Measurements from ENCODE around the gene UBAC2.

The UBAC2 gene

DNA sequence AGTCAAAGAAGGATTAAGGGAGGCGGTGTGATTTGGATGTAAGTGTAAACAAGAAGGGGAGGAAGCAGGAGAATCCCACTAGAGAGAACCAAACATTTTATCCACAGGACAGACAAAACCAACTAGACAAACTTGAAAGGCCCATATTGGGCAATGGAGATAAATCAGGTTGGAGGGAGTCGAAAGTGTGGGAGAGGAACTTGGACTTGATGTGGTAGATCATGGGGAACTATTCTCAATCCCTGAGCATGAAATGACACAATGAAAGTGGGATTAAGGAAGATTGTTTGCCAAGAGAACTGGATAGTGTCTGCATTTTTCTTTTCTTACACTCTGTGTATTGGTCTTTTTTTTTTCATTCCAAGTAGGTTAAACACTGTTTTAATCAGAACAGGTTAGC, 88.6 kb downstream of the UBAC2 start:
- no peak for DNase-seq (ENCODE audit: extremely low spot score)
- ChIA-PET CTCF (no interaction called here), POLR2A (no interaction called here)
- TF ChIP-seq FOXM1 (IDR thresholded peaks at IDR 0.05; ENCODE audit: borderline replicate concordance) (no peak), FOXA1 (IDR thresholded peaks at IDR 0.05) (no peak), TARDBP (IDR thresholded peaks at IDR 0.05) (no peak), CTBP1 (IDR thresholded peaks at IDR 0.05; ENCODE audit: borderline replicate concordance) (no peak), SP1 (IDR thresholded peaks at IDR 0.05) (no peak), NFRKB (IDR thresholded peaks at IDR 0.05) (no peak), ELF4 (IDR thresholded peaks at IDR 0.05) (no peak), BHLHE40 (IDR thresholded peaks at IDR 0.05; ENCODE audit: borderline replicate concordance) (no peak), ARNT (IDR thresholded peaks at IDR 0.05) (no peak), FOXK2 (IDR thresholded peaks at IDR 0.05) (no peak), L3MBTL2 (conservative IDR thresholded peaks at IDR 0.05) (no peak), SUZ12 (IDR thresholded peaks at IDR 0.05) (no peak), ZNF384 (IDR thresholded peaks at IDR 0.05) (no peak), LEF1 (IDR thresholded peaks at IDR 0.05; ENCODE audit: borderline replicate concordance) (no peak)
- TF ChIP-seq, protein P1, sequence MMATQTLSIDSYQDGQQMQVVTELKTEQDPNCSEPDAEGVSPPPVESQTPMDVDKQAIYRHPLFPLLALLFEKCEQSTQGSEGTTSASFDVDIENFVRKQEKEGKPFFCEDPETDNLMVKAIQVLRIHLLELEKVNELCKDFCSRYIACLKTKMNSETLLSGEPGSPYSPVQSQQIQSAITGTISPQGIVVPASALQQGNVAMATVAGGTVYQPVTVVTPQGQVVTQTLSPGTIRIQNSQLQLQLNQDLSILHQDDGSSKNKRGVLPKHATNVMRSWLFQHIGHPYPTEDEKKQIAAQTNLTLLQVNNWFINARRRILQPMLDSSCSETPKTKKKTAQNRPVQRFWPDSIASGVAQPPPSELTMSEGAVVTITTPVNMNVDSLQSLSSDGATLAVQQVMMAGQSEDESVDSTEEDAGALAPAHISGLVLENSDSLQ (IDR thresholded peaks at IDR 0.05) = no peak

- DNase-seq (ENCODE audit: extremely low spot score) = no peak
- ChIA-PET CTCF (no interaction called here), POLR2A (no interaction called here)
- TF ChIP-seq, protein P1 (IDR thresholded peaks at IDR 0.05) = no peak
- no peak for TF ChIP-seq SUZ12 (IDR thresholded peaks at IDR 0.05)
- no peak for TF ChIP-seq BHLHE40 (IDR thresholded peaks at IDR 0.05; ENCODE audit: borderline replicate concordance)
Measured at GRCh38 chr13:99289674-99290337, 89.2 kb downstream of the UBAC2 start.

DNA sequence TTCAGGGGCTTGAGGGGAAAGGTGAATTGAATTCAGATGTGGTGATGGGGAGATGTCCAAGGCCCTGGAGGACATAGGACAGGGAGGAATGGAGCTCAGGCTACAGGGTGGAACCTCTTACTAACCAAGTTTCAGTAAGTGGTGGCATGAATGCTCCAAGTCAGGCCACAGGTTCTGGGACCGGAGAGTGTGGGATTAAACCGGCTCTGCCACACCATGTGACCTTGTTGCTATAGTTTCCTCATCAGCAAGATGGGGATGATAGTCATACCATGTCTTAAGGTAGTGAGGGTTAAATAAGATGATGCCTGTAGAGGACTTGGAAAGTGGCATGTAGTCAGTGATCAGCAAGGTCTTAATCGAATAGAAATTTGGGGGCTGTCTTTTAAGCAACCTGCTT, 90.2 kb downstream of the UBAC2 start:
- ChIA-PET POLR2A (no interaction called here), CTCF (no interaction called here)
- TF ChIP-seq L3MBTL2 (conservative IDR thresholded peaks at IDR 0.05) (no peak), FOXK2 (IDR thresholded peaks at IDR 0.05) (no peak), HDGF (IDR thresholded peaks at IDR 0.05; ENCODE audit: borderline replicate concordance) (no peak), ARNT (IDR thresholded peaks at IDR 0.05) (no peak), FOXA1 (IDR thresholded peaks at IDR 0.05) (no peak), BHLHE40 (IDR thresholded peaks at IDR 0.05; ENCODE audit: borderline replicate concordance) (no peak), FOXM1 (IDR thresholded peaks at IDR 0.05; ENCODE audit: borderline replicate concordance) (no peak), TARDBP (IDR thresholded peaks at IDR 0.05) (no peak), LEF1 (IDR thresholded peaks at IDR 0.05; ENCODE audit: borderline replicate concordance) (no peak), NFRKB (IDR thresholded peaks at IDR 0.05) (no peak), ELF4 (IDR thresholded peaks at IDR 0.05) (no peak), SP1 (IDR thresholded peaks at IDR 0.05) (no peak), CTBP1 (IDR thresholded peaks at IDR 0.05; ENCODE audit: borderline replicate concordance) (no peak), ZNF384 (IDR thresholded peaks at IDR 0.05) (no peak), SUZ12 (IDR thresholded peaks at IDR 0.05) (no peak)
- TF ChIP-seq, protein P1 (IDR thresholded peaks at IDR 0.05) = no peak
- DNase-seq (ENCODE audit: extremely low spot score) = no peak

DNA sequence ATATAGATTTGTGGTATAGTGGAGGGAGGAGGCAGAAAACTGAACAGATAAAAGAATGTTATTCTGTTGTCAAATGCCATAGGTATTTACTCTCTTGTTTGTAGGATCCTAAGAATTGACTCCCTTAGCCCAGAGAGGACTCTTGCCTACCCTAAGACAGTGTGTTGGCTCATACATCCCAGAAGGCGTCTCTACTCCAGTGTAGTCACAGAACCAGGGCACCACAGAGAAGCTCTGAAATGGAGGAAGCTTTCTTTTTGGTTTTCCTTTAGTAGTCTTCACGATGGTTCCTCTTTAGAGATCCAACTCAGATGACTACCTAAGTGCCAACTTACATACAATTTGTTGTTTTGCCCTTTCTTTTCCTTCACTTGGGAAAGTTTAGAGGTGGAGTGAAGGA, 92.5 kb downstream of the UBAC2 start:
- CTCF ChIA-PET = no interaction called here
- POLR2A ChIA-PET = no interaction called here
- no peak for DNase-seq (ENCODE audit: extremely low spot score)
- no peak for TF ChIP-seq ZNF384 (IDR thresholded peaks at IDR 0.05)
- no peak for TF ChIP-seq L3MBTL2 (conservative IDR thresholded peaks at IDR 0.05)
- no peak for TF ChIP-seq HDGF (IDR thresholded peaks at IDR 0.05; ENCODE audit: borderline replicate concordance)
- no peak for TF ChIP-seq BHLHE40 (IDR thresholded peaks at IDR 0.05; ENCODE audit: borderline replicate concordance)
- no peak for TF ChIP-seq SP1 (IDR thresholded peaks at IDR 0.05)
- no peak for TF ChIP-seq ARNT (IDR thresholded peaks at IDR 0.05)
- no peak for TF ChIP-seq ELF4 (IDR thresholded peaks at IDR 0.05)
- no peak for TF ChIP-seq FOXA1 (IDR thresholded peaks at IDR 0.05)
- TF ChIP-seq SUZ12 (IDR thresholded peaks at IDR 0.05) = no peak
- no peak for TF ChIP-seq NFRKB (IDR thresholded peaks at IDR 0.05)
- no peak for TF ChIP-seq FOXM1 (IDR thresholded peaks at IDR 0.05; ENCODE audit: borderline replicate concordance)
- TF ChIP-seq LEF1 (IDR thresholded peaks at IDR 0.05; ENCODE audit: borderline replicate concordance) = no peak
- TF ChIP-seq FOXK2 (IDR thresholded peaks at IDR 0.05) = no peak
- no peak for TF ChIP-seq TARDBP (IDR thresholded peaks at IDR 0.05)
- TF ChIP-seq, protein P1 (IDR thresholded peaks at IDR 0.05) = no peak
- no peak for TF ChIP-seq CTBP1 (IDR thresholded peaks at IDR 0.05; ENCODE audit: borderline replicate concordance)

DNA sequence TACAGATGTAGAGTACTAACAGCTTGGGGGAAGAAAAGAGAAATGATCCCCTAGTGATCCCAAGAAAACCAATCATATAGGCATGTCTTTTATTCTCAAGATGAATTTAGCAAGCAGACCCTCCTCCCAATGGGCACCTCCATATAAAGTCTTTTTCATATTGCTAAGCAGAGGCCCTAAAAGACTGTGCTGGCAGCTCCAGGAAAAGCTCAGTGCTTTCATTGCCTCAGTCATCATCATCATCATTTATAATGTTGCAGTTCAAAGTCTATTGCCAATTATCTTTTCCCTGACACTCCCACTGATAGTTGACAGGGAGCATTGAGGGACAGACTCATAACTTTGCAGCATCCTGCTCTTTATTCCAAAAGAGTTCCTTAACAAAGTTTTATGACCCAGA, 93.5 kb downstream of the UBAC2 start:
- ChIA-PET CTCF (no interaction called here), POLR2A (no interaction called here)
- TF ChIP-seq SUZ12 (IDR thresholded peaks at IDR 0.05) (no peak), SP1 (IDR thresholded peaks at IDR 0.05) (no peak), FOXA1 (IDR thresholded peaks at IDR 0.05) (no peak), BHLHE40 (IDR thresholded peaks at IDR 0.05; ENCODE audit: borderline replicate concordance) (no peak), TARDBP (IDR thresholded peaks at IDR 0.05) (no peak)
- no peak for DNase-seq (ENCODE audit: extremely low spot score)

- POLR2A ChIA-PET = no interaction called here
- DNase-seq (ENCODE audit: extremely low spot score) = no peak
Measured at GRCh38 chr13:99294958-99295357, 94.3 kb downstream of the UBAC2 start.

More at GRCh38 chr13:99294958-99295357, 94.3 kb downstream of the UBAC2 start:
- no peak for TF ChIP-seq ARNT (IDR thresholded peaks at IDR 0.05)
- TF ChIP-seq FOXK2 (IDR thresholded peaks at IDR 0.05) = no peak
- TF ChIP-seq L3MBTL2 (conservative IDR thresholded peaks at IDR 0.05) = no peak
- TF ChIP-seq ELF4 (IDR thresholded peaks at IDR 0.05) = no peak
- TF ChIP-seq FOXM1 (IDR thresholded peaks at IDR 0.05; ENCODE audit: borderline replicate concordance) = no peak
- no peak for TF ChIP-seq SP1 (IDR thresholded peaks at IDR 0.05)
- no peak for TF ChIP-seq LEF1 (IDR thresholded peaks at IDR 0.05; ENCODE audit: borderline replicate concordance)
- CTCF ChIA-PET = no interaction called here
